ENCODE data around the gene MYBPHL.

The MYBPHL gene

DNA sequence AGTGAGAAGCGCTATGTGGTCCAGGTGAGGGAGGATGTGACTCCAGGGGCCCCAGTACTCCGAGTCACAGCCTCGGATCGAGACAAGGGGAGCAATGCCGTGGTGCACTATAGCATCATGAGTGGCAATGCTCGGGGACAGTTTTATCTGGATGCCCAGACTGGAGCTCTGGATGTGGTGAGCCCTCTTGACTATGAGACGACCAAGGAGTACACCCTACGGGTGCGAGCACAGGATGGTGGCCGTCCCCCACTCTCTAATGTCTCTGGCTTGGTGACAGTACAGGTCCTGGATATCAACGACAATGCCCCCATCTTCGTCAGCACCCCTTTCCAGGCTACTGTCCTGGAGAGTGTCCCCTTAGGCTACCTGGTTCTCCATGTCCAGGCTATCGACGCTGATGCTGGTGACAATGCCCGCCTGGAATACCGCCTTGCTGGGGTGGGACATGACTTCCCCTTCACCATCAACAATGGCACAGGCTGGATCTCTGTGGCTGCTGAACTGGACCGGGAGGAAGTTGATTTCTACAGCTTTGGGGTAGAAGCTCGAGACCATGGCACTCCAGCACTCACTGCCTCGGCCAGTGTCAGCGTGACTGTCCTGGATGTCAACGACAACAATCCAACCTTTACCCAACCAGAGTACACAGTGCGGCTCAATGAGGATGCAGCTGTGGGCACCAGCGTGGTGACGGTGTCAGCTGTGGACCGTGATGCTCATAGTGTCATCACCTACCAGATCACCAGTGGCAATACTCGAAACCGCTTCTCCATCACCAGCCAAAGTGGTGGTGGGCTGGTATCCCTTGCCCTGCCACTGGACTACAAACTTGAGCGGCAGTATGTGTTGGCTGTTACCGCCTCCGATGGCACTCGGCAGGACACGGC lies 55.3 kb downstream of the MYBPHL start:
- no peak for DNase-seq

GRCh38 chr1:109250454-109251276 lies 56.1 kb downstream of the MYBPHL start:
- DNase-seq = no peak

DNA sequence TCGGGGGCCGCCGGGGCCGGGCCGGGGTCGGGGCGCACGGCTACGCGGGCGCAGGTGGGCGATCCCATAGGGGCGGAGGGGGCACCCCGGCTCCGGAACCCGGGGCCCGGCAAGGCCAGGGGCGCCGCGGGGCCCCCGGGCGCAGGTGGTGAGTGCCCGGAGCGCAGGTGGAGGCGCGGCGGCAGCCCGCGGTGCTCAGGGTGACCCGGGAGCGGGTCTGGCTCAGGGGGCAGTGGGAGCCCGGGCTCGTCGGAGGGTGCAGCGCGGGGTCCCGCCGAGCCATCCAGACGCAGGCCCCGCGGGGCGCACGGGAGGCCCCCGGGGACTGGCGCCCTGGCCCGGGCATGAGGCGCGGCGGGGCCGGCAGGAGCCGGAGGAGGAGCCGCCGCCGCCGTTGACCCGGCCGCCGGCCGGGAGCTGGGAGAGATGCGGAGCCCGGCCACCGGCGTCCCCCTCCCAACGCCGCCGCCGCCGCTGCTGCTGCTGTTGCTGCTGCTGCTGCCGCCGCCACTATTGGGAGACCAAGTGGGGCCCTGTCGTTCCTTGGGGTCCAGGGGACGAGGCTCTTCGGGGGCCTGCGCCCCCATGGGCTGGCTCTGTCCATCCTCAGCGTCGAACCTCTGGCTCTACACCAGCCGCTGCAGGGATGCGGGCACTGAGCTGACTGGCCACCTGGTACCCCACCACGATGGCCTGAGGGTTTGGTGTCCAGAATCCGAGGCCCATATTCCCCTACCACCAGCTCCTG lies 57.0 kb downstream of the MYBPHL start:
- DNase-seq = no peak

DNA sequence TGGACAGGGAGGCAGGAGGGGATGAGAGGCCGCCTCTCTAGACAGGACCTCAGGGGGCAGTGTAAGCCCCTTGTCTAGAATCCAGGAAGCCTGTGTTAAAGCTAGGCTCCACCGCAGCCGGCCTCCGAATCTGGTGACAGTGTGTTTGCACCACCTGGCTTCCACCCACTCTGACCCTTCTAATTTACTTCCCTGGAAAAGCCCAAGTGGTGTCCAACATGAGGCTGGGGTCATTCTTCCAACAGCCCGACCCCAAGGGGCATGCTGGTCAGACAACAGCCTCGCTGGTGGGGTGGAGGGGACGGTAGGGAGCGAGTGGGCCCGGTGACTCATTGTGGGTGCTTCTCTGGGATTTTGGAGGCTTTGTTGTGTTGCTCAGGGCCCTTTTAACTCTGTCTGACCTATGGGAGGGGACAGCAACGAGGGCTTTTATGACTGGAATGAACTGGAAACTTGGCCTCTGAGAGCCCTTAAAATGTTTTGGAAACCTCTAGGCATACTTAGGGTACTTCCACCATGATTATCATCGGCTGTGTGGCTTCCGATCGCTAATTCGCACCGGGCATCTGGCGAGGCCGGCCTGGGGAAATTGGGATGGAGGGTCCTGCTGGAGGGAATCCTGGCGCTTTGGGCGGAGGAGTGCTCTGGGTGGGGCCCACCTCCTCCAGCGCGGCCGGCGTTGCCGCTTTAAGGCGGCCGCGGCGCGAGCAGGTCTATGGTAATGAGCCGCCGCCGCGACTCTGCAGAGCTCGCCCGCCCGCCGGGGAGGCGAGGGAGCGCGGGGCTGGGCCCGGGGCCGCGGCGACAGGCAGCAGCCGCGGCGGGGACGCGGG lies 57.8 kb downstream of the MYBPHL start, which contains the start of gene CELSR2:
Gene CELSR2, plus strand, starts transcription at position 743 of the 833 bp plus-strand sequence. CDS start 541 bp downstream, outside the sequence.
- peak; percentile 40 for DNase-seq

DNA sequence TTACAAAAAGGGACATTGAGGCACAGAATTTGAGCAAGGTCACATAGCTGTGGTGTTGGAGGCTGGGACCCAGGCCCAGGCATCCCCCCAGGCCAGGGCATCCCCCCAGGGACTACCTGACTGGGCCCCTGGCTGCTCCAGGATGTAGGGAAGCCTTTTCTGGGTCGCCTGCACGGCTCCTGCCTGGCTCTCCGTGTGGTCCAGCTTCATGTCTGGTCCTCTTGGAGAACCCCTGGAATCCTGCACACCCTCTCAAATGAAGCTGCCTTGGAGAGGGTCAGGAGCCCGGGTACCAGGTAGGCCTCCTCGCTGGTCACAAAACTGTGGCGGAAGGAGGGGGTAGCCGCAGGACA lies 58.4 kb downstream of the MYBPHL start:
- no peak for DNase-seq

DNA sequence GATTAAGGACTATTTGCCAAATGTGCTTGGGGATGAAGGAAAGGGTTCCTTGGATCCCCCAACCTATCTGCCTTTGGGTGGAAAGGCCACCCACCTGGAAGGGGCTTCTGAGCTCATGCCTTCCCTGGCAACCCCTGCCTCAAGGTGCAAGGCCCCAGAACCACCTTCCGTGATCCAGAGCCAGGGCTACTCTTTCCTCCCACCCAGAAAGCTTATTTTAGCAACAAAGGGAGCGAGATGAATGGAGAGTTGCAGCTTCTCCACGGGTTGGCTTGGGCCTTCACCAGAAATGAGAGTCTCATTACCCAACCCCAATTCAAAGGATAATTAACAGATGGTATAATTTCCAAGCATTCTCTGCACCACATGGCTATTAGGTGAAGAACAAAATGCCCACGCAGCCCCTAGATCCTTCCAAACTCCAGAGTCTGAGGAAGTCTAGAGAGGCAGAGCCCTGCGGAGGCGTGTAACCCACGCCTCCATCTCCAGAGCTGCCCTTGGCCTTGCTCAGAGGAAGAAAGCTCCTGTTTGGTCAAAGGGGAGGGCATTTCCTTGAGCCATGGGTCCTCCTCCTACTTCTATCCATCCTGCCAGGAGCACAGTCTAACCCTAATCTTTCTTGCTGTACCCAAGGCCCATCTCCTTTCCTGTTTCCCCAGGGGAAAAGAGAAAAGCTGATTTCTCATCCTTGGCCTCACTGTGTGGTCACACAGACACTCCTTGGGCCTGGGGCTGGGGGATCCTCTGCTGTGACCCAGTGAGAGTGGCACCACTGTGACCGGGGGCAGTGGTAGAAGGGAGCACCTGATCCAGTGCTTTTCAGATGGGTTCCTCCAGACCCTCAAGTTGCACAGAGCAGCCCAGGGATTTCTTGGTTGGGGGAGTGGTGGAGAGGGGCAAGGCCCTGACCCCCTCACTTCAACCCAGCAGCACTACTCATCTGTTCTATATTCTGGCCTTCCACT lies 59.1 kb downstream of the MYBPHL start:
- no peak for DNase-seq

DNA sequence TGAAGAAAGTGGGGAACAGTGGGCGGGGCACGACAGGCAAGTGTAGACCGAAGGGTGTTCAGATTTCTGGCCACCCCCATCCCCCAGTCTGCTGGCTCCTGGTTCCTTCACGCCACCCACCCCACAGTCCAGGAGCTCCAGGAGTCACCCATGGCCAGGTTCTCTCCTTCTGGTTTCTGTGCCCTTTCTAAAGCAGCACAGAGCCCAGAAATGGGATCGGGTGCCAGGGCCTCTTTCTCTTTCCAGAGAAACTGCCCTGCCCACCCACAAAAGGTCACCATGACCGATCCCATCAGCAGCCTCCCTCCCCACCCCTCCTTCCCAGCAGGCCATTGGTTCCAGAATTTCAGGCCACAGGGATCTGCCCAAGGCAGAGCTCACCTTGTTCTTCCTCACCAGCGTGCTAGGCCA lies 60.7 kb downstream of the MYBPHL start:
- no peak for DNase-seq

- no peak for DNase-seq
Observed at GRCh38 chr1:109243860-109244552, 62.8 kb downstream of the MYBPHL start.

DNA sequence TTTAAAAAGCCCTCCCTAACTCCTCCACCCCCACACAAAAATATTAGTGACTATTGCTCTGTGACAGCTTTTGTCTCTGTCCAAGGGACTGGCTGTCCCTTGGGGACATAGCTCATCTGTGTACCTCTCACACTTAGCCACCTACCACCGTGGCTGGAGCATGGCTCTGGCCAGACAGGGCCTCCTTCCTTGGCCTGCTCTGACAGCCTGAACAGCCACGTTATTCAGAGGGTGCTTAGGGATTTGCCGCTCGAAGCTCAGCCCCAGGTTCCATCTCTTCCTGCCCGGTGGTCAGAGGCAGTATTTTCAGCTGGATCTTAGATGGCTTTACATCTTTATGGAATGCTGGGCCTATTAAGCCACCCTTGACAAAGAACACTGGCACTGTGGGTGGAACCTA lies 63.6 kb downstream of the MYBPHL start:
- no peak for DNase-seq

DNA sequence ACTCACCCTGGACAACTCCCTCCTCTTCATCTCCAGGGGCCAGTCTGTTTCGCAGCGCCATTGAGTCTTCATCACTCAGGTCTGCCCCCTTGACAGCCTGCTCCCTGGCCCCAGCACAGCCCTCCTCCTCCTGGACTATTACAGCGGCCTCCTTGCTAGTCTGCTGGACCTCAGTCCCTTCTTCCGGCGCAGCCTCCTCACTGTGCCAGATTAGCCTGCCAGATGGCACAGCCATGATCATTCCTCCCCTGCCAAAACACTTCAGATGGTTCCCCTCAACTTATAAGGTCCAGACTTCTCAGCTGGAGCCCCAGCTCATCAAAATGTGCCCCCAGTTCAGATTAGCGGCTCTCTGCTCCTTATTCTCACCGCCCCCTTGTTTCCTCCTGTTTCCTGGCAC lies 64.4 kb downstream of the MYBPHL start:
- no peak for DNase-seq

Measured in stimulated activated naive CD4-positive, alpha-beta T cell treated with Interleukin-2 at 50 U/mL for 16 hours (primary cell).